HEK293 (cell line): ENCODE data around the gene ACP4.
"Not testable (repeated sequence)": the region's sequence is repeated elsewhere in the genome, so short reads cannot be mapped to it uniquely, and the experiment has no call there.

Experiments used
- GLI4 ChIP-seq: fragments of 450-650 bp; formaldehyde crosslinking; IDR thresholded peaks from 2 replicates; pipeline ENCODE4 v1.5.1; 2016; ENCODE audit warnings: missing biosample characterization, missing genetic modification characterization
- KLF9 ChIP-seq: fragments of 450-650 bp; formaldehyde crosslinking; IDR thresholded peaks from 2 replicates; pipeline ENCODE4 v1.5.1; 2016; ENCODE audit warnings: missing biosample characterization, missing genetic modification characterization, low read depth
- MZF1 ChIP-seq: fragments of 450-650 bp; formaldehyde crosslinking; IDR thresholded peaks from 2 replicates; pipeline ENCODE4 v1.5.1; 2017; ENCODE audit warnings: missing biosample characterization, missing genetic modification characterization, borderline replicate concordance
- TF ChIP-seq, protein P1 (sequence below): fragments of 450-650 bp; formaldehyde crosslinking; IDR thresholded peaks from 2 replicates; pipeline ENCODE4 v1.5.1; 2016; ENCODE audit warnings: missing biosample characterization, missing genetic modification characterization
- TF ChIP-seq, protein P2 (sequence below): fragments of 450-650 bp; formaldehyde crosslinking; IDR thresholded peaks from 2 replicates; pipeline ENCODE4 v1.5.1; 2016; ENCODE audit warnings: missing biosample characterization, missing genetic modification characterization

DNA sequence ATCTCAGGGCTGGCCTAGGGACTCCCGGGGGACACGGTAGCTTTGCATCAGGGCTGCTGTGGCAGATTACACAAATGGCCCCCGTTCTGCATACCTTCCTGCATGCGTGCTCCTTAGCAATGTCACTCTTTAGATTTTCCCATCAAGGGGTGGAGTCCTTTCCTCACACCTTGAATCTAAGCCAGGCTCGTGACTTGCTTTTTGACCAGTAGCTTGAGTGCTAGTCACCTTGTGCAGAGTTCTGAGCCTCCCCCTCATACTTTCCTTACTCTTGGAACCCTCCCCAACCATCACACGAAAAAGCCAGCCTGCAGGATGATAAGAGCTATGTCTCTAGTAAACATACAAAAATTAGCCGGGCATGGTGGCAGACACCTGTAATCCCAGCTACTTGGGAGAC lies 16.8 kb upstream of the ACP4 start:
- TF ChIP-seq KLF9; GLI4 (tag by site-specific recombination); MZF1: not testable (repeated sequence)
- TF ChIP-seq, protein P1, sequence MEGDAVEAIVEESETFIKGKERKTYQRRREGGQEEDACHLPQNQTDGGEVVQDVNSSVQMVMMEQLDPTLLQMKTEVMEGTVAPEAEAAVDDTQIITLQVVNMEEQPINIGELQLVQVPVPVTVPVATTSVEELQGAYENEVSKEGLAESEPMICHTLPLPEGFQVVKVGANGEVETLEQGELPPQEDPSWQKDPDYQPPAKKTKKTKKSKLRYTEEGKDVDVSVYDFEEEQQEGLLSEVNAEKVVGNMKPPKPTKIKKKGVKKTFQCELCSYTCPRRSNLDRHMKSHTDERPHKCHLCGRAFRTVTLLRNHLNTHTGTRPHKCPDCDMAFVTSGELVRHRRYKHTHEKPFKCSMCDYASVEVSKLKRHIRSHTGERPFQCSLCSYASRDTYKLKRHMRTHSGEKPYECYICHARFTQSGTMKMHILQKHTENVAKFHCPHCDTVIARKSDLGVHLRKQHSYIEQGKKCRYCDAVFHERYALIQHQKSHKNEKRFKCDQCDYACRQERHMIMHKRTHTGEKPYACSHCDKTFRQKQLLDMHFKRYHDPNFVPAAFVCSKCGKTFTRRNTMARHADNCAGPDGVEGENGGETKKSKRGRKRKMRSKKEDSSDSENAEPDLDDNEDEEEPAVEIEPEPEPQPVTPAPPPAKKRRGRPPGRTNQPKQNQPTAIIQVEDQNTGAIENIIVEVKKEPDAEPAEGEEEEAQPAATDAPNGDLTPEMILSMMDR: not testable (repeated sequence)
- TF ChIP-seq, protein P2, sequence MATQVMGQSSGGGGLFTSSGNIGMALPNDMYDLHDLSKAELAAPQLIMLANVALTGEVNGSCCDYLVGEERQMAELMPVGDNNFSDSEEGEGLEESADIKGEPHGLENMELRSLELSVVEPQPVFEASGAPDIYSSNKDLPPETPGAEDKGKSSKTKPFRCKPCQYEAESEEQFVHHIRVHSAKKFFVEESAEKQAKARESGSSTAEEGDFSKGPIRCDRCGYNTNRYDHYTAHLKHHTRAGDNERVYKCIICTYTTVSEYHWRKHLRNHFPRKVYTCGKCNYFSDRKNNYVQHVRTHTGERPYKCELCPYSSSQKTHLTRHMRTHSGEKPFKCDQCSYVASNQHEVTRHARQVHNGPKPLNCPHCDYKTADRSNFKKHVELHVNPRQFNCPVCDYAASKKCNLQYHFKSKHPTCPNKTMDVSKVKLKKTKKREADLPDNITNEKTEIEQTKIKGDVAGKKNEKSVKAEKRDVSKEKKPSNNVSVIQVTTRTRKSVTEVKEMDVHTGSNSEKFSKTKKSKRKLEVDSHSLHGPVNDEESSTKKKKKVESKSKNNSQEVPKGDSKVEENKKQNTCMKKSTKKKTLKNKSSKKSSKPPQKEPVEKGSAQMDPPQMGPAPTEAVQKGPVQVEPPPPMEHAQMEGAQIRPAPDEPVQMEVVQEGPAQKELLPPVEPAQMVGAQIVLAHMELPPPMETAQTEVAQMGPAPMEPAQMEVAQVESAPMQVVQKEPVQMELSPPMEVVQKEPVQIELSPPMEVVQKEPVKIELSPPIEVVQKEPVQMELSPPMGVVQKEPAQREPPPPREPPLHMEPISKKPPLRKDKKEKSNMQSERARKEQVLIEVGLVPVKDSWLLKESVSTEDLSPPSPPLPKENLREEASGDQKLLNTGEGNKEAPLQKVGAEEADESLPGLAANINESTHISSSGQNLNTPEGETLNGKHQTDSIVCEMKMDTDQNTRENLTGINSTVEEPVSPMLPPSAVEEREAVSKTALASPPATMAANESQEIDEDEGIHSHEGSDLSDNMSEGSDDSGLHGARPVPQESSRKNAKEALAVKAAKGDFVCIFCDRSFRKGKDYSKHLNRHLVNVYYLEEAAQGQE (tag by site-specific recombination): not testable (repeated sequence)
